ENCODE results near the gene THEMIS2. TPM values are rescaled to one million over a fixed set of nuclear protein-coding genes. Genes with fewer than 3 reads are reported as not detected.
"Not testable (repeated sequence)": the region's sequence is repeated elsewhere in the genome, so short reads cannot be mapped to it uniquely, and the experiment has no call there.

The THEMIS2 gene
- not detected in 2 replicates for total RNA-seq (2014; rRNA removed; shearing (Covaris generic))
- 1.1 and 1.4 TPM in 2 replicates for polyA plus RNA-seq (2015; cell fraction: cytosol; rRNA removed)
- polyA plus RNA-seq (2015; cell fraction: nucleus; rRNA removed): 2.3 and 2.5 TPM in 2 replicates

GRCh38 chr1:27872059-27872801, at the start of gene THEMIS2:
THEMIS2 (plus strand) TSS chr1:27872544; CDS start chr1:27872572, 28 bp downstream.
- DNase-seq (ENCODE audit: low read depth): no peak

GRCh38 chr1:27823784-27824183, 48.6 kb upstream of the THEMIS2 start:
- no peak for DNase-seq (ENCODE audit: low read depth)

- DNase-seq (ENCODE audit: low read depth): no peak
These were observed 47.9 kb upstream of the THEMIS2 start for GRCh38 chr1:27824411-27824810.

GRCh38 chr1:27829339-27829960, 42.9 kb upstream of the THEMIS2 start:
- not testable (repeated sequence) for DNase-seq (ENCODE audit: low read depth)

GRCh38 chr1:27830621-27831440, 41.5 kb upstream of the THEMIS2 start, which contains the start of gene PPP1R8:
PPP1R8 (plus strand) TSS chr1:27830782; CDS start chr1:27830836, 54 bp downstream.
- DNase-seq (ENCODE audit: low read depth): peak; percentile 94

- peak; percentile 6 for DNase-seq (ENCODE audit: low read depth)
These were observed 40.6 kb upstream of the THEMIS2 start for GRCh38 chr1:27831568-27832410.

- peak; percentile 43 for DNase-seq (ENCODE audit: low read depth)
These were observed 39.6 kb upstream of the THEMIS2 start for GRCh38 chr1:27832762-27833161.

- DNase-seq (ENCODE audit: low read depth): no peak
These were observed 38.9 kb upstream of the THEMIS2 start for GRCh38 chr1:27833470-27833869.

GRCh38 chr1:27835046-27835445, 37.3 kb upstream of the THEMIS2 start:
- DNase-seq (ENCODE audit: low read depth): no peak

GRCh38 chr1:27835501-27835900, 36.8 kb upstream of the THEMIS2 start:
- no peak for DNase-seq (ENCODE audit: low read depth)

- DNase-seq (ENCODE audit: low read depth): no peak
These were observed 22.4 kb upstream of the THEMIS2 start for GRCh38 chr1:27849951-27850350.

- no peak for DNase-seq (ENCODE audit: low read depth)
These were observed 17.3 kb upstream of the THEMIS2 start for GRCh38 chr1:27855085-27855484.

GRCh38 chr1:27856561-27857343, 15.6 kb upstream of the THEMIS2 start:
- no peak for DNase-seq (ENCODE audit: low read depth)

- DNase-seq (ENCODE audit: low read depth): not testable (repeated sequence)
These were observed 14.8 kb upstream of the THEMIS2 start for GRCh38 chr1:27857552-27857951.

- peak; percentile 81 for DNase-seq (ENCODE audit: low read depth)
These were observed 14.0 kb upstream of the THEMIS2 start for GRCh38 chr1:27858072-27858948.

GRCh38 chr1:27858949-27859576, 13.3 kb upstream of the THEMIS2 start:
- DNase-seq (ENCODE audit: low read depth): no peak

GRCh38 chr1:27861436-27861835, 10.9 kb upstream of the THEMIS2 start:
- no peak for DNase-seq (ENCODE audit: low read depth)

GRCh38 chr1:27862004-27862403, 10.3 kb upstream of the THEMIS2 start:
- no peak for DNase-seq (ENCODE audit: low read depth)
